NCI-H2107 treated with DMSO at 0.1 percent for 48 hours (cell line): Measurements from ENCODE around the gene DCUN1D5.
"Not testable (repeated sequence)": the region's sequence is repeated elsewhere in the genome, so short reads cannot be mapped to it uniquely, and the experiment has no call there.

Experiments
- DNase-seq: peaks from one replicate; lab custom pipeline; 2025; ENCODE audit not compliant: unreplicated experiment; lab: John Stamatoyannopoulos, UW

DCUN1D5 gene

DNA sequence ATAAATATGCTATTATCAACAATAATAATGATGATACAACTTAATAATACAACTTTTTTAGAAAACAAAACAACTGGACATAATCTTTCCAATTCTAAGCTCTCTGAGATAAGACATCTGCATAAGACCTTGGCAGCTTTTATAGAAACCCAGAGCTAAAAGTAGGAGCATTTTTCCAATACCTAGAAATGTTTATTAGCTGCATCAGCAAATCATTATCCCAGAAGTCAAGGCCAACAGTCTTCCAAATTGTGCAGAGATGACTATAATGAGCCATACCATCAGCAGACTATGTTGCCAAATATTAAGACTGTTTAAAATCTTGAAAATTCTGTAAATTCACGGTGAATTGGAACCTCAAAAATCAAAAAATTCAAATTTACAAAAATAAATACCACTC lies 30.3 kb downstream of the DCUN1D5 start:
- DNase-seq = no peak

DNA sequence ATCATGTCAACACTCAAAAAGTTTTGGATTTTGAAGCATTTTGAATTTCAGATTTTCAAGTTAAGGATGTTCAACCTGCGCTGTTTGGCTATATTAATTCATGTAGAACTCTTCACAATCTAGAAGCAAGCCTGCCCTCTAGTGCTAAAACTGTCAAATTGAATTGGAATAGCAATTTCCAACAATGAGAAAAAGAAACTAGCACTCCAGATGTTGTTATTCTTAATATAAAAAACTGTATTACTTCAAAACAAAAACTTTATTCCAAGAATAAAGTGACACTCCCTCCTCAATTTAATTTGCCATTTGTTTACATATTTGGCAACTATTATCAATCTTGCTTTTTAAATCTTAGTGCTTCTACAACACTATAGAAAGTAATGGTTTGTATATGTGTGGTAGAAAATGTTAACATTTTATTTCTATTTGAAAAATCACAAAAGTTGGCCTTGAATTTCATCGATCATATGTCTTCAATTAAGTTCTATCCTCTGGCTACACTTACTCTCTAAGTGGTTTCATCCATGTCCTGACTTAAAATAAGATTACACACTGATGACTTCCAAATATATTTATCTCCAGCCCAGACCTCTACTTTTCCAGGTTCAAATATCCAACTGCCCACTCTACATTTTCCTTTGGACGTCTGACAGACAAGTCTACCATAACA lies 36.6 kb downstream of the DCUN1D5 start:
- DNase-seq = peak; percentile 16

DNA sequence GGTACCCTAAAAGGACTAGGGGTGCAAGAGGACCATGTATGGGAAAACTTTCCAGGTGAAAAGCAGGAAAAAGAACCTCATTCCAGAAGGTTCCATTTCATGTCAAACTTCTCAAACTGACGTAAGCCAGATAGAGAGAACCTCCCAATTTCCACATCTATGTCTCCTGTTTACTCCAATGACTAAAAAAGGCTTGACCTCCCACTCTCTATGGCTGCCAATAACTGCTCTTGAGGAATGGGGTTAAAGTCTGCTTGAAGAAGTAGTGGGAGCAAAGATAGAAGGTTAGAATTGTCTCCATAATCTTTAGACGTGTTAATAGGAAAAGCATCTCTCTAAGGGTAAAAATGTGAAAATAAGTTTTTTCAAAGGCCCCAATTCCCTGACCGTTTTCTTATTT lies 38.0 kb downstream of the DCUN1D5 start:
- DNase-seq = no peak

DNA sequence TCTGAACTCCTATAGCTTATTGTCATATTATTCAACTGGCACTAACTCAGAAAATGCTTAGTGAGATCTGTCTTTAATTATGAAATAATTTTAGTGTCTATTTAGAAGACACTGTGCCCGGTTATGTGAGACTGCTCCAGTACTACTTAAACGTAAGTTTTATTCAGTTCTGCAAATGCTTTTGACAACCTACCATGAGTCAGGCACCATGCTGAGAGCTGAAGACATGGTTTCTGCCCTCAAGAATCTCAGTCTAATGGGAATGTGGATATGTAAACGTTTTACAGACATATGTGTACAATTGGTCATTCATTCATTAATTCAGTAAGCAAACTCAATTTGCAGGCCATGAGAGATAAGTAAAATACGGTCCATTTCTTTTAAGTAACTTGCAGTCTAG lies 40.0 kb downstream of the DCUN1D5 start:
- no peak for DNase-seq

DNA sequence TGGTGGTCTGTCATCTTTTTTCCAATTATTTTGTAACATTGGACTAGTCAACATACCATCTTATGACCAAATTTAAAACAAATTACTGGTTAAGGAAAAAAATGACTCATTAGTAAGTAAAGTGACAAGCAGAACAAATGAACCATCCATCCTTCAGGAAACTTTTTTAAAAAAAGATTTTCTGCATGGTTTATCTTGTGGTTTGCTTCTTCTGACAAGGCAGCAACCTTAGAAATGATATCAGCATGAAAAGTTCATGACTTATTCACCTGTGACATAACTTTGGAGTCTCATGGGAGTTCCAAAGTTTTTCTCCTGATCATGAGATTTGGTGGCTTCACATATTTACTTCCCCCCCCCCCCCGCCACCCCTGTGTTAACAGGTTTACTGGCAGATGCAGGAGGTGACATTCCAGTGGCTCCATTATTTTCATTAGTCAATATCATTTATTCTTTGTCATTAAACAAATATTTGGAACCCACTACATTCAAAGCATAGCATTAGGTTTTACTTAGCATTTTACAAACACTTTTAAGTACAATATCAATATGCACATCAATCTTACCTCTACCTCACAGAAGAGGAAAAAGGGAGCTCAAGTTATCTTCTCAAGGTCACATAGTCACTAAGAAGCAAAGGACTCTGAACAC lies 40.7 kb downstream of the DCUN1D5 start:
- no peak for DNase-seq

DNA sequence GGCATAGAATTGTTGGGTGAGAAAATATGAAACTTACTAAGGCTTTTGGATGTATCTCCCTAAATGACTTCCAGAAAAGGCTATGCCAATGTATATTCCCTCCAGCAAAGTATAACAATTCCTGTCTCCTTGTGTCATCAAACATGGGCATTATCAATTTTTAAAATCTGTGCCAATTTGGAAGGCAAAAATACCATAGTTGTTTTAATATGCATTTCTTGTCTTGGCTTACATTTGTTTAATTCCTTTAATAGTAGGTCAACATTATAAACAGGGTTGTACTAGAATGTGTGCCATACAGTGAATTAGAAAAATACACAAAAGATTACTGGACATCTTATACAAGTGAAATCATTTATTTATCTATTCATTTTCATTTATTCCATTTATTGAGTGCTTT lies 41.6 kb downstream of the DCUN1D5 start:
- no peak for DNase-seq

DNA sequence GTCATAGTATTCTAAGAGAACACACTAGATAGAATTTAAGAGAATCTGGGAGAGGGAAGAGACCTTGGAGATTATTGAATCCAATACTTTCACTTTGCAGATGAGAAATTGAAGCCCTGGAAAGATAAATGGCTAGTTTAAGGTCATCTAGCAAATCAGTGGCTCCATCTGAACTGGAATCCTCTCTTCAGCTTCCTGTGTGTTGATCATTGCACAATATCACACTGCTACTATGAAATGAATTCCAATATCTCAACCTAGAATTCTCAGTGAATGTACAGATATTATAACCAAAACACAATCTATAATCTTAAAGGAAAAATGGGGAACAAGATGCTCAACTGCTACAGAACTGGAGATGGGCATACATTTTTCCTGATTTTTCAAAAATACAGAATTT lies 44.1 kb downstream of the DCUN1D5 start:
- DNase-seq = no peak

DNA sequence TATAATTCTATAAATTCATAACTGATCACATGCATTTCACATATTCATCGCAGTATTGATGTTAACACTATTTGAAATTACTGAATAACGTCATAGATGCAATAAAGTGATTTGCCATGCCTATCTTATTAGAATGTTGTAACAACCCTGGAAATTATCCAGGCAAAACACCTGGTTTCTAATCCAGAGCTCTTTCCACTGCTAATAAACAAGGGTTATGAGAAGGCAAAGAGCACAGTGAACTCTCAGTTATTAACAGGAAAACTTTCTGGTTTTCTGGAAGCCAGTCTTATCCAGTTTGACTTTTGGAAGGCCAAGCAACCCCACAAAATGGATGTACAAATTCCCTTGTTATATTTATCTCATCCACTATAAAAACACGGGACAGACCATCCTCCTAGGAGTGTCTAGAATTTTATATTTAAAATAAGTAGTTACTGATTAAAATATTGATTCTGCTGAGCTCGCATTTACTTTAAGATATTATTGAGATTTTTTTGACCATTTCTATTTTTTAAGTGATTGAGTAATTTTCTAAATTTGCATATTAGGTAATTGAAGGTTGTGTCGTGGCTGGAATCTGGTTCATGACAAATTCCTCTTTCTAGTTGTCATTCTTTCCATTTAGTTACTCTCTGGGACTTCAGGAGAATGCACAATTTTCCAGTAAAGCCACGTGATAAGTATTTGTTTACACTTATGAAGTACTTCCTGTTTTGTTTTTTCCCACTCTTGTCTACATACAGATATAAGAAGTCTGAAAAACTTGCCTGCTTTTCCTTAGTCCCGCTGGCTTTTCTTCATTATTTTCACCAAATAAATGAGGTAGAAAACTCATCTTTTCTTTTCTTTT lies 47.9 kb downstream of the DCUN1D5 start:
- DNase-seq = no peak

DNA sequence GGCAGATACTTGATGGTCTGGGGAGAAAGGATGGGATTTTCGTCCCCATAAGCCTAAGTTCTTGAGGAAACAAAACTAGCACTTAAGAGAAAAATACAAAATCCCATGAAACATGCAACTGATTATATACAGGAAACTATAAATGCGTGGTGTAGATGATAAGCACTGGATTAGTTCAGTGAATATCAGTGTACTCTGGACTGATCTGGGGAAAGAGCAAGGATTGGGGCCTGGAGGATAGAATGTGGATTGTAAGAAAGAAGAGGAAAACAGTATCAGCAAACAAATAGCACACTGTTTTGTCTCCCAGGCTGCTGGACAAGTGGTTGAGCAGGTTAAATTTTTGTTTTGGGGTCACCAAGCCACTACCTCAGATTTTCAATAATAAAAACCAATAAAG lies 49.8 kb downstream of the DCUN1D5 start:
- no peak for DNase-seq

DNA sequence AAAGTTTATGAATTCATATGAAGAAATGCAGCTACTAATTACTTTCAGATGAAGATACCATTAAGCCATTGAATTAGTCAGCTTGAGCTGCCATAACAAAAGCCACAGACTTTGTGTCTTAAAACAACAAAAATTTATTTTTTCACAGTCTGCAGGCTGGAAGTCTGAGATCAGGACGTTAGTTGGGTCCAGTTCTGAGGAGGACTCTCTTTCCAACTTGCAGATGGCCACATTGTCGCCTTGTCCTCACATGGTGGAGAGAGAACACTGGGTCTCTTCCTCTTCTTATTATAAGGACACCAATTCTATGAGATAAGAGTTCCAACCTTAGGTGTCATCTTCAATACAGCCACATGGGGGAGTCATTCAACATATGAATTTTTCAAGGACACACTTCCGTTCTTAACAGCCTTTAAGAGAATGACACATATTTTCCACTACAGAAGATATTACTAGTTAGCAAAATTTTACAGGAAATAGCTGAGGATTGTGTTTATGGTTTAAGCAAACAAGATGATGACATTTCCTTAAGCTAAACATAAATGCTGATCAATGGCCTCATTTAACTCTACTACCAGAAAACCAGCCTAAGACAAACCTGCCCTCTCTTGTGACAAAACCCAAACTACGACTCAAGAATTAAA lies 56.0 kb downstream of the DCUN1D5 start:
- DNase-seq = peak; percentile 45

DNA sequence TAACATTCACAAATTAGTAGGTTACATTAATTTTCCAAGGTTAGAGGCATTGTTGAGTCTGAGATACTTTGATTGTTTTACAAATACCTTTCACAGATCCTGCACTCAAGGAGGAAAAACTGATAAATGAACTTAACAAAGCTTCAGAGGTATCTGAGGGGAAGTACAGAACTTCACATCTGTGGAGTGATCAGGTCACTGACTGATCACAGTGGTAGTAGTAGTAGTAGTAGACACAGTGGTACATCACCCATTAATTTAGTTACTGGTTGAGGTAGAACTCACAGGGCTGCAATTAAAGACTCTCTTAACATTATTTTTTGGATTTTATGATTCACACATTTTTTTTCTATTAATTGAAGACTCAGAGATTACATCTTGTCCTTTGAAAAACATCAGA lies 56.7 kb downstream of the DCUN1D5 start:
- DNase-seq = no peak

DNA sequence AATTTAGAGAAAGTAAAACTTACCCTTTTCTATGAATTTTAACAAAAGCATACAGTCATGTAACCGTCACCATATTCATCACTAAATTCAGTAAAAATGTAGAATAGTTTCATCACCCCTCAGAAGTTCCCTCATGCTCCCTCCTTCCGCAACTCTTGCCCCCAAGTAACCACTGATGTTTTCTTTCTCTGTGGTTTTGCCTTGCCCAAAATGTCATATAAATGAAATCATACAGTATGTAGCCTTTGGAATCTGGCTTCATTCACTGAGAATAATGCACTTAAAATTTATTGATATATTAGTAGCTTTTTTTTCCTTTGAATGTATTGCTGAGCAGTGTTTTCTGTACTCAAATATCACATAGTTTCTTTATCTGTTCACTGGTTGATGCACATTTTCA lies 60.1 kb downstream of the DCUN1D5 start:
- DNase-seq = no peak

DNA sequence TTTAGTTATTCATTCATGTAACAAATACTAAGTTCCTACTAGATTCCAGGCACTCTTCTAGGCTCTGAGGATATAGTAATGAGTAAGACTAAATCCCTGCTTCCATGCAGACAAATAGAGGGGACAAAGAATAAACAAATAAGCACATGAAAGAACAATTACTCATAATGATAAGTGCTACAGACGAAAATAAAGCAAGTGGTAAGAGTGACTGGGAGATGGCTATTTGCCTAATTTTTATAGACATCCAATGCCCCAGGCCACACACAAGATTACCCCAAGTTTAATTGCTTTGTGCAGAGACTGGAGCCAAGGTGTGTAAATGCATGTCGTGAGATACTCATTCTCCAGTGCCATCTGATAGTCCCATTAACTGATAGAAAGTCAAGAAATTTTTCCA lies 62.6 kb downstream of the DCUN1D5 start:
- no peak for DNase-seq

DNA sequence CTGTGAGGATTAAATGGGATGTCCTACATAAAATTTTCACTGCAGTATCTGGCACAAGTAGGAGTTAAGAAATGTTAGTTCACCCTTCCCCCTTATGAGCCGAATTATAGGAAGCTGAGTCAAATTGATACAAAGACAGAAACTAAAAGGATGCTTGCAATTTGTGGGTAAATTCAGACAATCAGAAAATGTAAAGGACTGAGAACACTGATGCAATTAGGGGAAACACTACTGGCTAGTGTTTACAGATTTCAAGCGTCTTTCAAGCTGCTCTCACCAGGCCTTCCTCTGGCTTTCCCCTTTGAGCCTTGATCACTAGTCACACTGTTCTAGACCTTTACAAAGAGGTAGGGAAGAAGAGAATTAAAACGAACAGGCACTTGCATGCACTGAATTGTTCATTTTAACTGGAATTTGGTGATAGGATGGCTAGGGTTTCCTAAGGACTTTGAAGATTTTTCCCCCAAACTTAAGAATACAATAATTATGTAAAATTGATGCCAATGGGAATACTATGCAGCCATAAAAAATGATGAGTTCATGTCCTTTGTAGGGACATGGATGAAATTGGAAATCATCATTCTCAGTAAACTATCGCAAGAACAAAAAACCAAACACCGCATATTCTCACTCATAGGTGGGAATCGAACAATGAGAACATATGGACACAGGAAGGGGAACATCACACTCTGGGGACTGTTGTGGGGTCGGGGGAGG lies 63.5 kb downstream of the DCUN1D5 start:
- not testable (repeated sequence) for DNase-seq

DNA sequence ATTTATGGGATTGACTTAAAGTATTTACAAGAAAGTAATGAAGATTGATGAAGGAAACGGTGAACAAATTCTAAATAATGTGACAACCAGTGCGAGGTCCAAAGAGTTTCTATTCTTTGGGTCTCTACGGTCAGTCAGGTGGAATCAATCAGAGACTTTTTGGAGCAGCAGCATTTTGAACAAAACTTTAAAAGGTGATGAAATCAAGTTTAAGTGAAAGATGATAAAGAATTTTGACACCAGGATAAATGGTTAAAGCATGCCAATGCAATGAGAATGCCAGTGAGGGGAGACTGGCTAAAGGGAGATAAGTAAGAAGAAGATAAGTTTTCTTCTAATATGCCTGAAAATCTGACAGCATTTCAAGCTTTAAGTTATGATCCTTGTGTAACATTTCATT lies 67.9 kb downstream of the DCUN1D5 start:
- DNase-seq = no peak

DNA sequence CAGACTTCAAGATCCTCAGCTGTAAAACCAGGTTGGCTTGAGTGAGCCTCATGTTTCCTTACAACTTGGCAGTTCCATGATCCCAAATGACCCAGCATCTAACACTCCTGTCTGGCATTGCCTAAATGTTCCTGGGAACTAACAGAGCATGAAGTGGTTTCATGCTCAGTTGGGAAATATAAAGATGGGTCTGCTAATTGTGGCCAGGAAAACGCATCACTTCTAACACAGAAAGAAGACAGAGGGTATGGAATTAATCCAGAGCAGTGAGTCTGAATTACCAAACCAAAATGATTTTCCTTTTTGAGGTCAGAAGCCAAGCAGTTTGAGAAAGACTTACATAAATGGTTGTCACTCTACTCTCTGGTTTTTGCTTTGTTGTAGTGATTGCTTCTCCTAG lies 75.9 kb downstream of the DCUN1D5 start:
- no peak for DNase-seq

DNA sequence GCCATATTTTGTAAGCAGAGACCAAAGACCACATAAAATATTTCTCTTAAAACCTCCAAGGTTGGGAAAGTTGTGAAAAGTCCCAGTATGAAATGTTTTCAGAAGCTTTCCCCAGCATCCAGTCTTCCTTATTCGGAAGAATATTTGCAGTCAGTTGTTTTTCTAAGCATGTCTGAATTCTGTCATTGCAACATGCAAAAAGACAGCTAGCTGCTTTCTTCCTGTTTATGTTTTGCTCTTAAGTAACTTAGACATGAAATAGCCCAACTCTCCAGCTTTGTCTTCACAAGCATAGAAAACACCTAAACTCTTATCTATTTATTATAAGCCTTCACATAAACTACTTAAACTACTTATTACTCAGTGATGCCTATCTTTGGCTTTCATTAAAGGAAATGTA lies 78.5 kb downstream of the DCUN1D5 start:
- DNase-seq = no peak
